ENCODE measurements around the gene NTNG1. TPM values are rescaled to one million over a fixed set of nuclear protein-coding genes. Genes with fewer than 3 reads are reported as not detected.

NTNG1 gene
- total RNA-seq, 1 experiment from 2014 or later, result 1.5 TPM

DNA sequence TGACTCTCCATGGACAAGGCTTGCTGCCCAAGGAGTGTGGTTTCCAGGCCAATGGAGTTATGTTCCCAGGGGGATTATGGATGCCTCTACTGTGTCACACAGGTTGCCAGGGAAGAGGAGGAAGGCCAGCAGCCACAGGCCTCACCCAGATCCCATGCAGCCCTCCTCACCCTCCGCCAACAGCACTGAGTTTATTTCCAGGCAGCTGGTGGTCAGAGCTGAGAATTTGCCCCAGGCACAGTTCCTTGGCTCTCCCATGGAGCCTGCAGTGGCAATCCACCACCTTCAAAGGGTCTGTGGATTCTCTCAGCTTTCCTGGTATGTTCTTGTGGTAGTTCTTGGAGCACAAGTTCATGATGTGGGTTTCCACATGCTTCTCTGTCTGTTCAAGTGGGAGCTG, 79.2 kb downstream of the NTNG1 start:
- Histone ChIP-seq H3T11ph (ENCODE audit: low read length) (no peak overlapping the region), H3K56ac (ENCODE audit: insufficient read length, low read depth, low read length) (no peak overlapping the region), H3K14ac (ENCODE audit: insufficient read depth, low read length) (no peak overlapping the region), H2BK15ac (ENCODE audit: low read depth, low read length) (no peak overlapping the region), H2BK5ac (ENCODE audit: insufficient read length, low read length) (no peak overlapping the region), H3K27ac (ENCODE audit: insufficient read length, low read depth, low read length) (no peak overlapping the region), H3K4ac (ENCODE audit: low read depth, low read length) (no peak overlapping the region), H4K8ac (replicated peaks; ENCODE audit: insufficient read length, low read depth, low read length) (no peak overlapping the region), H2BK20ac (ENCODE audit: low read depth, low read length, poor library complexity, severe bottlenecking) (no peak overlapping the region), H2AK5ac (ENCODE audit: insufficient read length, low read length) (no peak overlapping the region), H2BK12ac (ENCODE audit: insufficient read length, low read depth, low read length) (no peak overlapping the region), H3K4me1 (ENCODE audit: insufficient read depth, low read length) (no peaks in the 10 kb centered on the region; the same call in none of the 2 replicates), H3K79me1 (ENCODE audit: insufficient read depth, low read depth, low read length, poor library complexity, severe bottlenecking) (no peaks in the 10 kb centered on the region), H2BK120ac (ENCODE audit: low read depth, low read length, poor library complexity, severe bottlenecking) (no peak overlapping the region), H4K91ac (ENCODE audit: insufficient read length, low read depth, low read length) (no peak overlapping the region), H3K9ac (ENCODE audit: extremely low read depth, insufficient read length, low read length) (no peak overlapping the region), H3K9me3 (ENCODE audit: control insufficient read depth, low read depth, low read length) (no peaks in the 10 kb centered on the region), H4K20me1 (ENCODE audit: control insufficient read depth, insufficient read depth, insufficient read length) (no peaks in the 10 kb centered on the region), H3K79me2 (ENCODE audit: insufficient read depth, low read length) (no peaks in the 10 kb centered on the region), H3K4me2 (ENCODE audit: insufficient read depth, insufficient read length, low read length) (no peak overlapping the region), H2AFZ (ENCODE audit: low read length) (no peak overlapping the region), H3K18ac (ENCODE audit: insufficient read length, low read depth, low read length) (no peak overlapping the region), H3K27me3 (ENCODE audit: insufficient read depth, low read length) (no peaks in the 10 kb centered on the region), H3K23me2 (ENCODE audit: insufficient read length, low read depth, low read length, poor library complexity, severe bottlenecking) (no peaks in the 10 kb centered on the region), H3K23ac (ENCODE audit: insufficient read length, low read depth, low read length) (no peak overlapping the region), H4K5ac (ENCODE audit: insufficient read length, low read depth, low read length) (no peak overlapping the region)
- H3K9me3 Mint-ChIP-seq, result peaks cover 8 to 23% of the 10 kb centered on the region in 2 experiments
- H3K4me1 Mint-ChIP-seq, result peaks cover 0 to 1% of the 10 kb centered on the region in 2 experiments; a peak in 1 of 4 replicates
- peaks cover 0 to 14% (median 4%) of the 10 kb centered on the region in 3 experiments; a peak in 6 of 7 replicates for H3K36me3 Mint-ChIP-seq (ENCODE audit: insufficient read depth in 1 of 3, low read depth in 3 of 3)
- no peak overlapping the region for H3K27ac Mint-ChIP-seq
- TF ChIP-seq, protein P1, sequence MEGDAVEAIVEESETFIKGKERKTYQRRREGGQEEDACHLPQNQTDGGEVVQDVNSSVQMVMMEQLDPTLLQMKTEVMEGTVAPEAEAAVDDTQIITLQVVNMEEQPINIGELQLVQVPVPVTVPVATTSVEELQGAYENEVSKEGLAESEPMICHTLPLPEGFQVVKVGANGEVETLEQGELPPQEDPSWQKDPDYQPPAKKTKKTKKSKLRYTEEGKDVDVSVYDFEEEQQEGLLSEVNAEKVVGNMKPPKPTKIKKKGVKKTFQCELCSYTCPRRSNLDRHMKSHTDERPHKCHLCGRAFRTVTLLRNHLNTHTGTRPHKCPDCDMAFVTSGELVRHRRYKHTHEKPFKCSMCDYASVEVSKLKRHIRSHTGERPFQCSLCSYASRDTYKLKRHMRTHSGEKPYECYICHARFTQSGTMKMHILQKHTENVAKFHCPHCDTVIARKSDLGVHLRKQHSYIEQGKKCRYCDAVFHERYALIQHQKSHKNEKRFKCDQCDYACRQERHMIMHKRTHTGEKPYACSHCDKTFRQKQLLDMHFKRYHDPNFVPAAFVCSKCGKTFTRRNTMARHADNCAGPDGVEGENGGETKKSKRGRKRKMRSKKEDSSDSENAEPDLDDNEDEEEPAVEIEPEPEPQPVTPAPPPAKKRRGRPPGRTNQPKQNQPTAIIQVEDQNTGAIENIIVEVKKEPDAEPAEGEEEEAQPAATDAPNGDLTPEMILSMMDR (conservative IDR thresholded peaks at IDR 0.05), result no peak
- H3K4me3 Mint-ChIP-seq, result no peak overlapping the region
- no peak for DNase-seq
- H3K27me3 Mint-ChIP-seq (ENCODE audit: low read depth), result no peaks in the 10 kb centered on the region
- no CpG with 5 or more reads among the region's 1 CpG for WGBS (ENCODE audit: extremely low coverage, insufficient read length, low lambda C conversion rate)
